GM18858 (cell line): ENCODE measurements around the gene NEAT1.

ENCODE experiments used
- ATAC-seq: cut with Tn5 transposase; IDR thresholded peaks from one replicate; pipeline ENCODE4 v1.9.1; 2021; ENCODE audit not compliant: unreplicated experiment

NEAT1 gene

GRCh38 chr11:65479184-65480145 lies 56.9 kb downstream of the NEAT1 start:
- ATAC-seq, result no peak

GRCh38 chr11:65482306-65482850 lies 59.8 kb downstream of the NEAT1 start:
- ATAC-seq, result no peak

GRCh38 chr11:65485920-65486219 lies 63.3 kb downstream of the NEAT1 start:
- ATAC-seq, result no peak

GRCh38 chr11:65486570-65487466 lies 64.2 kb downstream of the NEAT1 start:
- ATAC-seq, result no peak

- ATAC-seq, result no peak
These were observed 65.1 kb downstream of the NEAT1 start for GRCh38 chr11:65487467-65488272.

- ATAC-seq, result no peak
These were observed 65.9 kb downstream of the NEAT1 start for GRCh38 chr11:65488273-65489034.

- ATAC-seq, result no peak
These were observed 66.6 kb downstream of the NEAT1 start for GRCh38 chr11:65489035-65489705.

- ATAC-seq, result no peak
These were observed 67.2 kb downstream of the NEAT1 start for GRCh38 chr11:65489706-65490320.

- no peak for ATAC-seq
These were observed 68.5 kb downstream of the NEAT1 start for GRCh38 chr11:65491163-65491465.

GRCh38 chr11:65491614-65492386 lies 69.2 kb downstream of the NEAT1 start:
- ATAC-seq, result no peak

GRCh38 chr11:65492387-65492636 lies 69.7 kb downstream of the NEAT1 start:
- no peak for ATAC-seq

- ATAC-seq, result no peak
These were observed 70.2 kb downstream of the NEAT1 start for GRCh38 chr11:65492637-65493366.

GRCh38 chr11:65493367-65494176 lies 71.0 kb downstream of the NEAT1 start:
- ATAC-seq, result no peak
